GM18502 (cell line): ENCODE measurements around the gene SEPTIN10.
"Not testable (repeated sequence)": the region's sequence is repeated elsewhere in the genome, so short reads cannot be mapped to it uniquely, and the experiment has no call there.

ENCODE experiments used
- ATAC-seq: cut with Tn5 transposase; IDR thresholded peaks from one replicate; pipeline ENCODE4 v1.9.1; 2021; ENCODE audit warnings: mild to moderate bottlenecking; ENCODE audit not compliant: unreplicated experiment, poor library complexity

Gene SEPTIN10

GRCh38 chr2:109613922-109614714 is at the start of gene SEPTIN10, which contains the start of gene SOWAHC:
TSS of gene SEPTIN10 (minus strand) at chr2:109613966. CDS start at chr2:109613827, 139 bp downstream.
TSS of gene SOWAHC (plus strand) at chr2:109614364. CDS start at chr2:109614490, 126 bp downstream.
- ATAC-seq, result peak; percentile 76

- ATAC-seq, result no peak
Observed at GRCh38 chr2:109662889-109663288, 49.1 kb upstream of the SEPTIN10 start.

- ATAC-seq, result no peak
Observed at GRCh38 chr2:109660046-109660860, 46.5 kb upstream of the SEPTIN10 start.

GRCh38 chr2:109659396-109660045 is 45.8 kb upstream of the SEPTIN10 start:
- ATAC-seq, result no peak

- no peak for ATAC-seq
Observed at GRCh38 chr2:109655287-109655686, 41.5 kb upstream of the SEPTIN10 start.

GRCh38 chr2:109654326-109655050 is 40.7 kb upstream of the SEPTIN10 start:
- no peak for ATAC-seq

GRCh38 chr2:109649736-109650695 is 36.2 kb upstream of the SEPTIN10 start:
- ATAC-seq, result no peak

- no peak for ATAC-seq
Observed at GRCh38 chr2:109648041-109648527, 34.3 kb upstream of the SEPTIN10 start.

- no peak for ATAC-seq
Observed at GRCh38 chr2:109647636-109648035, 33.9 kb upstream of the SEPTIN10 start.

- ATAC-seq, result no peak
Observed at GRCh38 chr2:109646961-109647360, 33.2 kb upstream of the SEPTIN10 start.

GRCh38 chr2:109645412-109646184 is 31.8 kb upstream of the SEPTIN10 start:
- ATAC-seq, result no peak

- no peak for ATAC-seq
Observed at GRCh38 chr2:109644571-109645275, 31.0 kb upstream of the SEPTIN10 start.

- not testable (repeated sequence) for ATAC-seq
Observed at GRCh38 chr2:109640000-109640399, 26.2 kb upstream of the SEPTIN10 start.

GRCh38 chr2:109638795-109639194 is 25.0 kb upstream of the SEPTIN10 start:
- peak; percentile 42 for ATAC-seq

- peak; percentile 81 for ATAC-seq
Observed at GRCh38 chr2:109637749-109638570, 24.2 kb upstream of the SEPTIN10 start.

GRCh38 chr2:109636317-109636716 is 22.6 kb upstream of the SEPTIN10 start:
- ATAC-seq, result no peak
